Stimulated activated CD4-positive, alpha-beta T cell treated with anti-CD3 and anti-CD28 coated beads, Interleukin-2, amount 100 ng/mL, for 4 hours (primary cell): ENCODE data around the gene MRPL28.
"Not testable (repeated sequence)": the region's sequence is repeated elsewhere in the genome, so short reads cannot be mapped to it uniquely, and the experiment has no call there.

Experiments
- DNase-seq: peaks from one replicate; pipeline ENCODE4 v3.0.0-alpha.2; 2020; ENCODE audit warnings: low read depth

MRPL28 gene

GRCh38 chr16:370443-370842 lies at the start of gene MRPL28:
MRPL28 (minus strand) TSS chr16:370538; CDS start chr16:370218, 320 bp downstream.
- peak; percentile 89 for DNase-seq

- DNase-seq, result not testable (repeated sequence)
Observed at GRCh38 chr16:415170-415498, 44.8 kb upstream of the MRPL28 start.

GRCh38 chr16:414395-415169 lies 44.2 kb upstream of the MRPL28 start:
- DNase-seq, result no peak

GRCh38 chr16:411576-412265 lies 41.4 kb upstream of the MRPL28 start:
- DNase-seq, result no peak

- no peak for DNase-seq
Observed at GRCh38 chr16:410516-411178, 40.3 kb upstream of the MRPL28 start.

- DNase-seq, result no peak
Observed at GRCh38 chr16:407253-407652, 36.9 kb upstream of the MRPL28 start.

GRCh38 chr16:405548-406506 lies 35.5 kb upstream of the MRPL28 start:
- no peak for DNase-seq

GRCh38 chr16:404971-405486 lies 34.7 kb upstream of the MRPL28 start:
- DNase-seq, result no peak

- peak; percentile 98 for DNase-seq
Observed at GRCh38 chr16:401468-402348, 31.4 kb upstream of the MRPL28 start, which contains the start of gene DECR2. DECR2 (plus strand) TSS chr16:401885; CDS start chr16:401964, 79 bp downstream.

- DNase-seq, result no peak
Observed at GRCh38 chr16:400061-400591, 29.8 kb upstream of the MRPL28 start.

- DNase-seq, result no peak
Observed at GRCh38 chr16:399340-400019, 29.1 kb upstream of the MRPL28 start.

GRCh38 chr16:398561-399339 lies 28.4 kb upstream of the MRPL28 start:
- DNase-seq, result no peak

- no peak for DNase-seq
Observed at GRCh38 chr16:397736-398332, 27.5 kb upstream of the MRPL28 start.

GRCh38 chr16:397135-397661 lies 26.9 kb upstream of the MRPL28 start, which contains the start of gene NME4:
NME4 (plus strand) TSS chr16:397199; CDS start chr16:397223, 24 bp downstream.
- no peak for DNase-seq

- DNase-seq, result no peak
Observed at GRCh38 chr16:396605-397004, 26.3 kb upstream of the MRPL28 start.

- DNase-seq, result no peak
Observed at GRCh38 chr16:396199-396598, 25.9 kb upstream of the MRPL28 start.

GRCh38 chr16:392450-393030 lies 22.2 kb upstream of the MRPL28 start:
- DNase-seq, result no peak

GRCh38 chr16:391885-392335 lies 21.6 kb upstream of the MRPL28 start:
- DNase-seq, result peak; percentile 63
